NCI-H1105 treated with DMSO at 0.1 percent for 48 hours (cell line): ENCODE measurements around the gene CBFA2T3.
"Not testable (repeated sequence)": the region's sequence is repeated elsewhere in the genome, so short reads cannot be mapped to it uniquely, and the experiment has no call there.

Experiments
- DNase-seq: peaks from one replicate; lab custom pipeline; 2025; lab: John Stamatoyannopoulos, UW

The CBFA2T3 gene

DNA sequence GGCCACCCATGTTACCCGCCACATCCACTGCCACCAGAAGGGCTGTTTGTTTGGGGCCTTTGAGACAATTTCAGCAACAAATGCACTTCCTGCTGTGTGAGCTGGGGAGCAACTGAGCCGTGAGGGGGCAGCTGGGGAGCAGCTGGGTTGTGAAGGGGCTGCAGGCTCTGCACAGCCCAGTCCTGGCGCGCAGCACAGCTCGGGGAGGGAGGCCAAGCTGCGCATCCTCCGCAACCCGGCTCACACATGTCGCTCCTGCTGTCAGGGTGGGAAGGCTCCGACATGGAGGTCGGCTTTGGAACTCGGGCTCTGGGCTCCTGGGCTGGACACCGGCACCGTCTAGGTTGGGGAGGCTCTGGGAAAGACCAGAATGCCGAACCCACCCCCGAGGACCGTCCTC is 53.6 kb downstream of the CBFA2T3 start:
- DNase-seq, result no peak

- DNase-seq, result no peak
Observed at GRCh38 chr16:88922826-88923410, 54.1 kb downstream of the CBFA2T3 start.

- DNase-seq, result no peak
Observed at GRCh38 chr16:88922114-88922825, 54.7 kb downstream of the CBFA2T3 start.

DNA sequence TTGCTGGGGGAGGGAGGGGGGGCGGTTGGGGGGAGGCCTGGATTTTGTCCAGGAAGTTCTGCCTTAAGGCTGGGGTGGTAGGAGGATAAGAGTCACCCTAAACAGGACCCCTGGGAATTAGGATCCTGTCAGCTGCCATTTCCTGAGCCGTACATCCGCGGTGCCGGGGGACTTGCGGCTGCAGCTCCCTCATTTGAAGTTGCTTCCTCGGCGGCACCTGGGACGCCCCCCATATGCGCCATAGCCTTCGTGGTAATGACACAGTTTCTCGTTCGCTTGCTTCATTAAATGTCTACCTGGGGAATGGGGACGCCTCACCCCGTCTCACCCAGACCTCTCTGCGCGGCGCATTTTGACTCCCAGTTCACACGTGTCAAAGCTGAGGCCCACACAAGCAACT is 55.4 kb downstream of the CBFA2T3 start:
- DNase-seq, result no peak

GRCh38 chr16:88920618-88921590 is 56.1 kb downstream of the CBFA2T3 start:
- peak; percentile 55 for DNase-seq

DNA sequence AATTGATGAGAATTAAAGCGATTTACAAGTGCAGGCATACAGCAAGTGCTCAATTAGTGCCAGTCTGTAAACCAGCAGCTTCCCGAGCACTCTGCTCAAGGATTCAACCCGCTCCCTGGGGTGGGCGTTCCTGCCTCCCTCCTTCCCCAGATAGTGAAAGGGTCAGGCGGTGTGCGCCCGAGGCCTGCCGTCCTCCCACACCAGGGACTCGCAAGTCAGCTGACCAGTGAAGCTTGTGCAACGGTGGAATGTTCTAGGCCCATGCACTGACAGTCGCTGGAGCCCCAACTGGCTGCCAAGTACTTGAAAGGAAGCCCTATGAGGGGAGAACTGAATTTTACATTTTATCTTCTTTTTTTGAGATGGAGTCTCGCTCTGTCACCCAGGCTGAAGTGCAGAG is 57.1 kb downstream of the CBFA2T3 start:
- DNase-seq, result no peak

- DNase-seq, result not testable (repeated sequence)
Observed at GRCh38 chr16:88918896-88919295, 58.1 kb downstream of the CBFA2T3 start.

DNA sequence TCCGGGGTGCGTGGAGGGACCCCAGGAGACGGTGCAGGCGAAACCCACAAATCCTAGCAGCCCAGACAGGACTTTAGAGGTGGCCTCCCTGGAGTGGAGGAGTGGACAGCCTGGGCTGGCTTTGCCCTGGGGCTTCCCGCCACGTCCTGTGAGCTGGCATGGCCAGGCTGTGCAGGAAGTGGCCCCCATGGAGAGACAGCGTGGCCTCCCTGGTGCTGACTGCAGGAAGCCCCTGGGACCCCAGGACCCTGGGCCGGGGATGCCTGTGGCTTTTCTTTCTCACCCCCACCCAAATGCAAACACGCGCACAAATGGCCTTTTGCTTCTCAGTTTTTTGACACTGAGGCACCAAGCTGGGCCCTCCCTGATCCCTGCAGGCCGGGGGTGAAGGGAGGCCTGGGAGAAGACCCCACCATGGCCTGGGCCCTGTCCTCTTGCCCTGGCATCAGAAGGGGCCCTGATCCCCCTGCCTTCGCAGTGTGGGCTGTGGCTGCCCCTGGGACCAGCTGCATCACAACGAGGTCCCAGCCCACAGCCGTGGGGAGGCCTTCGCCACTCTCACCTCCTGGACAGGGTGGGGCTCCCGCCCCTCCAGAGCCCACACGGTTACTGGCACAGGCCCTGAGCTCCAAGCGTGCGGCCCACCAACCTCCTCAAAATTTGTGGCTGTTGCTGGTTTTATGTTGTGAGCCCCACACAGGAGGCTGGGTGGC is 58.9 kb downstream of the CBFA2T3 start:
- DNase-seq, result no peak

DNA sequence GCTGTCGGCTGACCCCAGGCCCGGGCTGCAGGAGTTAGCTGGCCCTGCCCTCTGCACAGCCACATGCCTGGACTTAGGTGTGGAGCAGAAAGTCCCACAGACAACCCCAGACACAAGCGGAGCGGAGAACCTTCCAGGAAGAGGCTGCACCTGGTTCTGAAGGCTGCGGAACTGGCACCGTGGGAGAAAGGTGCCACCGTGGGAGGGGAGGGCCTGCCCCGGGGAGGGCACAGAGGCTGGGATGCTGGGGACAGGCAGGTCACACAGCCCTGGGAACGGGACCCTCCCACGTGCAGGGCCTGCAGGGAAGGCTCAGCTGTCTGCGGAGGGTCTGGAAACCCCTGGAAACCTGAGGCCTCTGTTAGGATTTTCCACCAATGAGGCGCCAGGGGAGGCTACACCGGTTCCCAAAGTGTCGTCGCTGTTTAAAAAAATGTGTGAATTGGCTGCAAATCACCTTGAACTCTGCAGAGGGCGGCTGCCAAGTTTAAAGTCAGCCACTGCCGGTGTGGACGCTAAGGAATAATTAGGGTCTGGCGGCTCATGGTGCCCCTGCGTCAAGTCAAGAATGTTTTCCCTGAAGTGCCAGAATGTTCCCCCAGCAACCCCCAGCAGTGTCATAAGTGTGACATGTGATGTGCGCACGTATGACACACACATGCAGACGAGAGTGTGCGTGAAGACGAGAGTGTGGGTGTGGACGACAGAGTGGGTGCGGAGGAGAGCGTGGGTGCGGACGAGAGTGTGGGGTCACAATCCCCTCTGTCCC is 59.7 kb downstream of the CBFA2T3 start:
- no peak for DNase-seq

DNA sequence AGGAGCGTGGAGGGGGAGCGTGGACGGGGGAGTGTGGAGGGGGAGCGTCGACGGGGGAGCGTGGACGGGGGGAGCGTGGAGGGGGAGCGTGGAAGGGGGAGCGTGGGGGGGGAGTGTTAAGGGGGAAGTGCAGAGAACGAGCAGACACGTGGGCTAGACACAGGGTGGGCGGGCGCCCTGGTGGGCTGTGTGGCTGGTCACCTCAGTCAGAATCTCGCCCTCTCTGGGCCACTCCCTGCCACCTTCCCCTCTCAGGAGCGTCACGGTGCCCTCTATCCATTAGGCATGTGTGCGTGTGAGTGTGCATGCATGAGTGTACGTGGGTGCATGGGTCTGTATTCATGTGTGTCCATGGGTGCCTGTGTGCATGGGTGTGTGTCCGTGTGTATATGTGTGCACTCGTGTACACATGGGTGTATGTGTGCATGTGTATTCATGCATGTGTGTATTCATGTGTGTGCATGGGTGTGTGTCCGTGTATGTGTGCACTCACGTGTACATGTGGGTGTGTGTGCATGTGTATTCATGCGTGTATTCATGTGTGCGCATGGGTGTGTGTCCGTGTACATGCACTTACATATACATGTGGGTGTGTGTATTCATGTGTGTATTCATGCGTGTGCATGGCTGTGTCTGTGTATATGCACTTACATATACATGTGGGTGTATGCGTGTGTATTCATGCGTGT is 61.2 kb downstream of the CBFA2T3 start:
- no peak for DNase-seq

DNA sequence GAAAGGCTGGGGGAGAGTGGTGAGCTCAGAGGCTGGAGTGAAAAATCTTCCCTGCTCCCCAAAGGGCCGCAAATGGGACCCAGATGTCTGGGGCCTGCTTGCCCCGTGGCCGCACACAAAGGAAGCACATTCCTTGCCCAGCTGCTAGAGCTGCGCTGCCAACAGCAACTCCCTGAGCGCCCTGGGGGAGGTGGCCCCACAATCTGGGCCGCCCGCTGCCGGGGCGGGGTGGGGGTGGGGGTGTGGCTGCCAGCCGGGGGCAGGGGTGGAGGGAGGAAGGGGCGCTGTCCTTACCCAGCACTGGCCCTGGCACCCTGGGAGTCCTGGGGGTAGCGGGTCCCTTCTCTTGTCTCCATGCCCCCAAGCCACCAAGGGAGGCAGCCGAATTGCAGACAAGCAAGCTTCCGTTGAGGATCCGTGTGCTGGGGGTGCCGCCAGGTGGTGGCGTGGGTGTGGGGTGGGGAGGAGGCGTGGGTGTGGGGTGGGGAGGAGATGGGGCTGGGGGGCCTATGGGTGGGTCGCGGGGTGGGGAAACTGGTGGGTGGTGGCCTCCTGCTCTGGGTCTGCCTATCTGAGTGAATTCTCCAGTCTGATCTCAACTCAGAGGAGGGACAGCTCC is 62.1 kb downstream of the CBFA2T3 start:
- no peak for DNase-seq

DNA sequence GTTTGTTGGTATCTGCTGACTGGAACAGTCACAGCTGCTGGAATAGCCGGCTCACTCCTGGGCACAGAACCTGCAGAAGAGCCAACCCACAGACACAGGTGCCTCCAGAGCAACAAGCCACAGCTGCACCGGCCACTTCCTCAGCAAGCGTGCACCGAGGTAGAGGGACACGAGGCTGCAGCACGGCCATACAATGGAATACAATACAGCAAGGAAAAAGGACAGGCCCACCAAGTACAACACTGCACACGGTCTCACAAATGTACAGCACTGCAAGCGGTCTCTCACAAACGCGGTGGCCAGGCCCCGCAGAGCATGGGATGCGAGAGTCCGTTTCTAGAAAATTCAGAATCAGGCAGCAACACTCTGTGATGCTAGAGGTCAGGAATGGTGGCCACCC is 63.1 kb downstream of the CBFA2T3 start:
- no peak for DNase-seq

- no peak for DNase-seq
Observed at GRCh38 chr16:88913001-88913612, 63.9 kb downstream of the CBFA2T3 start.

GRCh38 chr16:88912556-88912955 is 64.5 kb downstream of the CBFA2T3 start:
- no peak for DNase-seq

- DNase-seq, result no peak
Observed at GRCh38 chr16:88911946-88912310, 65.1 kb downstream of the CBFA2T3 start.

DNA sequence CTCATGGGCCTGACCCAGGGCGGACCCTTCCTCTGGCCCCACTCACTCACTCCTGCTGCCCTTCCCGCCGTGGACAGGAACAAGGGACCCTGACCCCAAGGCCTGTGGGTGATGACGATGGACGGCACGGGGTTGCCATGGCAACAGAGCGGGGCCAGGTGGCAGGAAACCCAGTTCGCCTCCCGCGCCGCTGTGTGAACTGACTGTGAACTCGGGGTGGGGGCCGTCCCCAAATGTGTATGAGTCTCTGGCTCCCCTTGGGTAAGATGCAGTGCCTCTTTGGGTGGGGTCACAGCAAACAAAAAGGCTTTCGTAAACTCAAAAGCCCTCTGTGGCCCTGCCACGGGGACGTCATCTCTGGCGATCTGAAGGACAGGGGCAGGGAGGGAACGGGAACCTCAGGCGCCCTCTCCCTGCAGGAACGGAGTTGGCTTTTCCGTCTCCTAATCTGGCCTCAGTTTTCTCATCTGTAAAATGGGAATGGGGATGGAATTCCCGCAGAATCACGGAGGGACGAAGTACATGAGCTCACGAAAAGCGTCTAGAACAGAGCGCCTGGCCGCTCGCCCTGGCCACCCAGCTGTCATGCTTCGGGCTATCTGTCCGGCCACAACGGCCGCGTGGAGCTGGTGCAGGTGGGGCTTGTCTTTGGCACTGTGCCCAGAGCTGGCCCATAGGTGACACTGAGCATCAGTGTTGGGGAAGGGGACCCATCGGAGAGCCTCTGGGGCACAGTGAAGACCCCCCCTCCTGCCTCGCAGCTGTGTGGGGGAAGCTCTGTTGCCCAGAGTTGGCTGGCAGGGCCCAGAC is 65.7 kb downstream of the CBFA2T3 start:
- no peak for DNase-seq

- DNase-seq, result no peak
Observed at GRCh38 chr16:88910284-88911135, 66.5 kb downstream of the CBFA2T3 start.
